Neural cell (in vitro differentiated cells): ENCODE measurements around the gene RGL4.

Experiments used
- EZH2 ChIP-seq: fragments of 200-600, 300-800 bp; shearing (Covaris generic), sonication (generic); IDR thresholded peaks from 2 replicates; pipeline ENCODE4 v1.6.1; 2014; ENCODE audit warnings: antibody characterized with exemption, low read length, borderline replicate concordance, mild to moderate bottlenecking; ENCODE audit not compliant: insufficient read depth, poor library complexity, severe bottlenecking
- MXI1 ChIP-seq: fragments of 450-650 bp; conservative IDR thresholded peaks from 2 replicates; pipeline ENCODE4 v1.6.1; 2014; ENCODE audit warnings: antibody characterized with exemption, mild to moderate bottlenecking; ENCODE audit not compliant: poor library complexity, severe bottlenecking
- POLR2AphosphoS5 ChIP-seq: IDR thresholded peaks from 2 replicates; pipeline ENCODE4 v1.6.1; 2012
- REST ChIP-seq: IDR thresholded peaks from 2 replicates; pipeline ENCODE4 v1.6.1; 2012; ENCODE audit warnings: borderline replicate concordance
- TAF1 ChIP-seq: IDR thresholded peaks from 2 replicates; pipeline ENCODE4 v1.6.1; 2012; ENCODE audit warnings: low read depth
- TF ChIP-seq, protein P1 (sequence below): fragments of 450-650 bp; IDR thresholded peaks from 2 replicates; pipeline ENCODE4 v1.5.1; 2014; ENCODE audit warnings: antibody characterized with exemption, mild to moderate bottlenecking, moderate library complexity; ENCODE audit not compliant: poor library complexity, severe bottlenecking

DNA sequence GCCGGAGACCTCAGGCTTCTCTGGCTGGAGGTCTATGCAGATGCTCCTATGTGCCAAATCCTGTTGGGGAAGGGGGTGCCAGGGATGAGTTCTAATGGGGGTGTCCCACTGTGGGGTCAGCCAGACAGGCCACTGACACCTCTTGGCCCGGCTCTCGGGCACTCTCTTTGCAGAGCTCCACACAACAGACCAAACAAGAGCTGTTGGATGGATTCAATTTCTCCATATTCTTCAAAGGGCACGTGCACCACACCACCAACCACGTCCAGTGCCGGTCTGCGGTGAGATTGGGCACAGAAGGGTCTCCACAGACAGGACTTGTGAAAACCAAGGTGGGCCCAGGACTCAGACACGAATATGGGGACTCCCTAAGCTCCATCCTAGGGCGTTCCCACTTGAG, 2.2 kb upstream of the RGL4 start:
- TF ChIP-seq, protein P1, sequence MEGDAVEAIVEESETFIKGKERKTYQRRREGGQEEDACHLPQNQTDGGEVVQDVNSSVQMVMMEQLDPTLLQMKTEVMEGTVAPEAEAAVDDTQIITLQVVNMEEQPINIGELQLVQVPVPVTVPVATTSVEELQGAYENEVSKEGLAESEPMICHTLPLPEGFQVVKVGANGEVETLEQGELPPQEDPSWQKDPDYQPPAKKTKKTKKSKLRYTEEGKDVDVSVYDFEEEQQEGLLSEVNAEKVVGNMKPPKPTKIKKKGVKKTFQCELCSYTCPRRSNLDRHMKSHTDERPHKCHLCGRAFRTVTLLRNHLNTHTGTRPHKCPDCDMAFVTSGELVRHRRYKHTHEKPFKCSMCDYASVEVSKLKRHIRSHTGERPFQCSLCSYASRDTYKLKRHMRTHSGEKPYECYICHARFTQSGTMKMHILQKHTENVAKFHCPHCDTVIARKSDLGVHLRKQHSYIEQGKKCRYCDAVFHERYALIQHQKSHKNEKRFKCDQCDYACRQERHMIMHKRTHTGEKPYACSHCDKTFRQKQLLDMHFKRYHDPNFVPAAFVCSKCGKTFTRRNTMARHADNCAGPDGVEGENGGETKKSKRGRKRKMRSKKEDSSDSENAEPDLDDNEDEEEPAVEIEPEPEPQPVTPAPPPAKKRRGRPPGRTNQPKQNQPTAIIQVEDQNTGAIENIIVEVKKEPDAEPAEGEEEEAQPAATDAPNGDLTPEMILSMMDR, result no peak
- TF ChIP-seq EZH2 (no peak), TAF1 (no peak), POLR2AphosphoS5 (no peak), MXI1 (no peak), REST (no peak)
